NCI-H146 treated with DMSO at 0.1 percent for 48 hours (cell line): ENCODE measurements around the gene CDK1.
"Not testable (repeated sequence)": the region's sequence is repeated elsewhere in the genome, so short reads cannot be mapped to it uniquely, and the experiment has no call there.

ENCODE experiments used
- DNase-seq: peaks from one replicate; lab custom pipeline; 2025; ENCODE audit not compliant: unreplicated experiment; lab: John Stamatoyannopoulos, UW

The CDK1 gene

DNA sequence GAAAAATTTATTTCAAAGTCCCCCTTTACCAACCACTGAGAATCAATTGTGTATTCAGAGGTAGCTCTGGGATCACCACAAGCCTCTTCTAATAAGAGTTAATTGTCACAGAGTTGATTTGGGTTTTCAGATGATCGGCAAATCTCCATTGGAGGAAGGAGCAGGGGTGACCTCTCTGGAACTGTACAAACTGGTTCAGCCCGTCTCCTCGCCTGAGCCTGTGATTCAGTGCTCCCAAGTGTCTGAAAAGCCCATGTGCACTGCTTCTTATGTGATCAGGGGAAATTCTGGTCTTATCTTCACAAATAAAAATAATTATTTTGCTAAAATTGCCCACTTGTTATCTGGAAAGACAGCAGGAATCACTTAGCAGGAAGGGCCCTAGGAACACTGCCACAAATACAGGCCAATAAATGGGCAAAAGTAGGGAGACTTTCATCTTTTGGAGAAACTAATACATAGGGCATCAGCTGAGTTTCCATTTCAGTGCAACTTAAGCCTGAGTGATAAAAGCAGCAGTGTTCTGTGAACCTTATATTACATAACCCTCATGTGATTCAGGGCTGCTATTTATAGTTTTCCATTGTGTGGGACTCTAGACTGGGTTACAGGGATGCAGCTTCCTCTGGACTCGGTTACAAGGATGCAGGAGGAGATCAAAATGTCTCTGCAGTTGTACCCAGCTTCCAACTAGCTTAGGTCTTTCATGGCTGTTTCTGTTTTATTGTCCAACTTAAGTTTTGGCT is 32.3 kb downstream of the CDK1 start:
- DNase-seq, result no peak

DNA sequence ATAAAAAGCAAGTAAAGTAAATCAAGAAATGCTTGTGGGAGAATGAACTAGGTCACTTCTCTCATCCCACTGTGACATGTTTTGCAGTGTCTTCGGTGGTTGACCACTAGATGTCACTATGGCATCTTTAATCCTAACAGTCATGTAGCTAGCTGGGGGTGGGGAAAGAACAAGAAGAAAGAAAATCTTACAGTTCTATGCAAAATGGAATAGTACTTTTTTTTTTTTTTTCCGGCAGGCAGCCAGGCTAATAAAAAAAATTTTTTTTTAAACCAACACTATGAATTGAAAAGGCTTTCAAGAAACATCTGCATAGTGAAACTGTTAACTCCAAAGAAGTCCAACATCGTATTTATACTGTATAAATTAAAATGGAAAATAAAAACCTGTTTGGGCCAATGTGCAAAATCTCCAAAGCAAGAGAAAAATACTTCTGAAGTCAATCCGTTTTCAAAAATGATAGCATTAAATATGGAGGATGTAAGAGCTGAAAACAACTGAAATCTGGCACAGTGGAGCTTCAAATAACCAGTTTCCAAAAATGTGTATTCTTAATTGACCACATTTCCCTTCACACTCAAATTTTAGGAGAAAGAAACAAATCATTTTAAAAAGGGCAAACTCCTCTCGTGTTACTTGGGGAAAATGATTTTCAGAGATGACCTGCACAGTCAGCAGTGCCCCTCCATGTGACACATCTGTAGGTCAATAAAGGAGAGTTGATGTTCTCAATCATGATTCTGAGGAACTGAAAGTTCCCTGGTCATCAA is 38.5 kb downstream of the CDK1 start:
- peak; percentile 59 for DNase-seq

DNA sequence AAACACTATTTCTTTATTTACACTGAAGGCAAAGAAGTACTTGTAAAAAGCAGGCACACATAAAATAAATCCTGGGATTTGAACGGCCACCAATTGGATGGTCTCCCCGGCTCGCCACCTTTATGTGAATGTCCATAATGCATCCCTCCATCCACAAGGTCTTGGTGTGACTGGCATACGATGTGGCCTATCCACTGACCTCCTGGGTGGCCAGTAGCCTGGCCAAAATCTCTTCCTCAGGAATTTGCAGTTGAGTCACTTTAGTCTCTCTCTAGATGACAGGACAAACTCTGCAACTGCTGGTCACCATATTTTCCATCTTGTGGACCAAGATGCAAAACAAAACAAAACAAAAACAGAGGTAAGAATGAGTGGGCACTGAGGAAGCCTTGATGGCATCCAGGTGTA is 39.1 kb downstream of the CDK1 start:
- DNase-seq, result no peak

DNA sequence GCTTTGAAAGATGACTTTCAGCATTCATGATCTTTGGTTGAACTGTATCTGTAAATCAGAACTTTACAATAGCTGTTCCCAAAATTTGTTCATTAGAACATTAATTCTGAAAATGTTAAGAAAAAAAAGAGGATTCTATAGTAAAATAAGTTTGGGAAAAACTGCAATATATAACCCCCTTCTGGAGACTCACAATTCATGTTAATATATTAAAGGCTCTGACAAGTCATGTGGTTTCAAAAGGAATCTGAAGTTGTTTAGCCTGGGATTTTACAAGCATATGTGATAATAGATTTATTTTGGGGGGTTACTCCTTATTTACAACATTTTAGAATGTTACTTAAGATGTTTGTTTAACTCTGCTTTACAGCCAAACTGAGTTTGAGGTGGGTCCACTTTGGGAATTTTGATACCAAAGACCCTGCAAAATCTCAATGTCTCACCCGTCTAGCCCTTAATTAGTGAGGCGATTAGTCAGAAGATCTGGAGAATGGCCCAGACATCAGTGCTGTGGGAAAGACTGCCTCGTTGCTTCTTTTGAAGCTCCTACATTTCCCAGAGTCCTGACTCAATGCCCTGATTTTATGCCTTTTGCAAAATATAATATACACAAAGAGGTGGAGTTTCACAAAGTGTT is 40.0 kb downstream of the CDK1 start:
- DNase-seq, result no peak

DNA sequence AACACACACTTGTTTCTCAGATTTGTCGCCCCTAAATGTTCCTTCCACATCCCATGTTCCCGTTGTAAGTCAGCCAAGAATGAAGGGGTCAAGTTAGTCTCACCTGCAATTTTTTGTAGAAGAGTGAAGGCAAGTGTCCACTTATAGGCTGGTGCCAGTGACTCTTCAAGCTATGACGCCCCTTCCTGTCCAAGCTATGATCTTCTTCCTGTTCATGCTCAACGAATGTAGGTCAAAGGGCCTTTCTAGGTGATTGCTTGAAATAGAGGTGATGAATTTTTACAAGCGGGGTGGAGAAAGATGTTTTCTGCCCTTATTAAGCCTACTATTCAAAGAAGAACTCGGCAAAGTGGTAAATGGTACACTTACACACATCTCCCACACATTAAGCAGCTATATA is 41.0 kb downstream of the CDK1 start:
- DNase-seq, result no peak

DNA sequence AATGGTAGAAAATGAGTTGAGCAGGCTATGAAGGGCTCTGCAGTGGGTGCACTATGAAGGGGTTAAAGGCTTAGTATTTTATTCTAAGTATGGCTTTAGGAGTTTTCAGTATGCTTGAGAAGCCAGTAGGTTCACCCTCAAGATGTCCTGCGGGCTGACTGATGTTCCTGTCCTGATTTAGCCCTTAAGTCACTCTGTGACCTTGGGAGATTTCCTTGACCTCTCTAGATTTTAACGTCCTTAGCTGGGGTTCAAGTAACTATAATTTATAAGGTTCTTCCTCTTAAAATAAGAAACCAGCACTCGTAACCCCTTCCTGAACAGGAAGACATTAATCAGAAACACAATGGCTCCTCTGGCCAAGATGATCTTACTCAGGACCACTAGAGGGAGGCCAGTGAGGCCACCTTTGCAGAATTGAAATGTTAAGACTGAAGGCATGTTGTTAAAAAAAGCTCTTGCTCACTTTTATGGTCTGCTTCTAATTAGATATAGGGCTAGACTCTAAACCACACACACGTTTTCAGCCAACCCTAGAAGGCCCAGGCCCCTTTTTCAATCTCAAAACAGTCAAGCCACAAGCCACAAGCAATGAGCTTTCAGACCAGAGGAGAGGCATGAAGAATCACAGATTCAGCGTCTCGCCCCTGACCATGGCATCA is 41.9 kb downstream of the CDK1 start:
- DNase-seq, result no peak

DNA sequence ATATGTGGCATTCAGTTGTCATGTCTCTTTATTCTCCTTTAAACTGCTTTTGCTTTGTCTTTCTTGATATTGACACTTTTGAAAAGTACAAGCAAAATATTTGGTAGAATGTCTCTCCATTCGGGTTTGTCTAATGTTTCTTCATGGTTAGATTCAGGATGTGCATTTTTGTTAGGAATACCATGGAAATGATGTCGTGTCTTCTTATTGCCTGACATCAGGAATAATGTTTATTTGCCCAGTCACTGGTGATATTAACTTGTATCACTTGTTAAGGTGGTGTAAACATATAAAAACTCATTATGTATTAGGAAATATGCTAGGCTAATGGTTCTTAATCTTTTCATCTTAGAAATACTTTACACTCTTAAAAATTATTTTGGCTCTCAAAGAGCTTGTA is 43.4 kb downstream of the CDK1 start:
- DNase-seq, result no peak

DNA sequence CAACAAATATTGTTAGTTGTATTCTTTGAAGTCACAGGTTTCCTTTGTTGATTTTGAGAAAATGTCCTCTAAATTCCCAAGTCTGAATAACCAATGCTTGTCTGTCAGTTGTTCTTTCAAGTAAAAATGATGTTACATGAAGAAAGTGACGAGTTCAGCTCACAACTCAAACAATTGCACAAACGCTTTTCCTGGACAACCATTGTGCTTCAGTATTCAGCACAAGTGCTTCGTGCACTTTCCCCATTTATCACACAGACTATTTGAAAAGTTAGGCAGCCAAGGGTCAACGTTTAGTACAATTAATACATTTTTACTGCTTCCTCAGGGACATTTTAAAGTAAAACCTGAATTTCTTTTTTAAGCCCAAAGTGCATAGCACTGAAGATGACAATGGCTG is 44.5 kb downstream of the CDK1 start:
- DNase-seq, result no peak

DNA sequence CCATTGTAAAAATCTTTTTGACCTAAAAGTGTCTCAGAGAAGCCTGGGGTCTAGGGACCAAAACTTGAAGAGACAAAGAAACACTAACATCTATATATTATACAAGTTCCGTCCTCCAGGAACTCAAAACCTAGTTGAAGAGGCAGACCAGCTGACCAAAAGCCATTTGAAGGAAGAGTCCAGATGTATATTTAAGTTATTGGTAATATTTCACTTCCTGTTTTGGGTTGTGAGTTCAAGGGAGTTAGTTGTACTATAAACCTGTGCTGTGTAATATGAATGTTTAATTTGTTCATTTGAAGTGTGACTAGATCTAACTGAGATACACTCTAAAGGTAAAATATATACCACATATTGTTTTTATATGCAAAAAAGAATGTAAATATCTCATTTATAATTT is 45.0 kb downstream of the CDK1 start:
- DNase-seq, result no peak

DNA sequence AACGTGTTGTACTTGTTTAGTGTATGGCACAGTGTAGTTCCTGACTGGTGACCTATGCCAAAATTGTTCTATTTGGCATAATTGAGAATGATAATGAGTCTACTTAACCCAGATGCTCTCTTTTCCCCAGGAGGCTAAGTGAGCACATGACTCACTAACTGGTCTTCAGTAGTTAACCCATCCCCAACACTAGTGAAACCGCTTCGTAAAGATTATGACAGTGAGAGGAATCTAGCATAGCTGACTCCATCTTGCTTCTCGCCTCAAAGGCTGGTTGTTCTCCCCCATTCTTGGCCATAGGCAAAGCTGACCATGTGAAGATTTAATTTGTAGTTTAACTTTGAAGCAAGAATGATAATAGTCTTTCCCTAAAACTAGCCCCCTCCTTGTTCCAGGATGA is 47.2 kb downstream of the CDK1 start:
- no peak for DNase-seq

DNA sequence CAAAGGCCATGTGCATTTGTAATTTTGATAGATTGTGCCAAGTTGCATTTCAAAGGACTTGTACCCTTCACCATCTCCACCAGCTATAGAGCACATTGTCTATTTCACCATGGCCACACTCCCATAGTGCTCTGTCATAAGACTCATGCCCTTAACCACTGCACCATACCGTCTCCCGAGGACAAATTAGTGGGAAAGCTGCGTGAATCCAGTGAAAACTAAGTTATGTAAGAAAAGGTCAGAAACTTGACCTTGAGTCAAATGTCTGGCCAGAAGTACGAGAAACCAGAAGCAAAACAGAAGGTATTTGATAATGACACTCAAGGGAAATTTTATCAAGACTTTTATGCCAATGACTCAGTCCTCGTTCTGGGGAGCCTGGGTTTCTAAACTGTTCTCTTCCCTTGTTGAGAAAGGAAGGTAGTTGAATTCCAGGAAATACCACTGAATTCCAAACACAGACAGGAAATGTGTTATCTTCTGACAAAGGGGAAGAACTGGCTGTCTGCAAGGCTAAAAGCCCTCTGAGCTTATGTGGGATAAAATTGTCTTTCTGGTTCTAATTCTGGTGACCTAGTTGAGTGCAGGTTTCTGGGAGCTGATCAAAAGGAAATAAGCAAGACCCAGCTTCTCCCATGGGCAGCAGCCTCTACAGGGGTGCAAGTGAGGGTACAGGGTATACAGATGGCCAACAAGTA is 49.7 kb downstream of the CDK1 start:
- DNase-seq, result no peak

DNA sequence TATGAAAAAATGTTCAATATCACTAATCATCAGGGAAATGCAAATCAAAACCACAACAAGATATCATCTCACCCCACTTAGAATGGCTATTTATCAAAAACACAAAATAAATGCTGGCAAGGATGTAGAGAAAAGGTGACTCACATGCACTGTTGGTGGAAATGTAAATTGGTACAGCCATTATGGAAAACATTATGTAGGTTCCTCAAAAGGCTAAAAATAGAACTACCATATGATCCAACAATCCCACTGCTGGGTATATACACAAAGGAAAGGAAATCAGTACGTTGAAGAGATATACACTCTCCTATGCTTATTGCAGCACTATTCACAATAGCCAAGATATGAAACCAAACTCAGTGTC is 50.2 kb downstream of the CDK1 start:
- DNase-seq, result no peak

DNA sequence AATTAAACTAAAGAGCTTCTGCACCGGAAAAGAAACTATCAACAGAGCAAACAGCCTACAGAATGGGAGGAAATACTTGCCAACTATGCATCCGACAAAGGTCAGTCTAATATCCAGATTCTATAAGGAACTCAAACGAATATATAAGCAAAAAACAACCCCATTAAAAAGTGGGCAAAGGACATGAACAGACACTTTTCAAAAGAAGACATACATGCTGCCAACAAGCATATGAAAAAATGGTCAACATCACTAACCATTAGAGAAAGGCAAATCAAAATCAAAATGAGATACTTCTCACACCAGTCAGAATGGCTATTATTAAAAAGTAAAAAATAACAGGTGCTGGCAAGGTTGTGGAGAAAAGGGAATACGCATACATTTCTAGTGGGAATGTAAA is 53.9 kb downstream of the CDK1 start:
- DNase-seq, result not testable (repeated sequence)

DNA sequence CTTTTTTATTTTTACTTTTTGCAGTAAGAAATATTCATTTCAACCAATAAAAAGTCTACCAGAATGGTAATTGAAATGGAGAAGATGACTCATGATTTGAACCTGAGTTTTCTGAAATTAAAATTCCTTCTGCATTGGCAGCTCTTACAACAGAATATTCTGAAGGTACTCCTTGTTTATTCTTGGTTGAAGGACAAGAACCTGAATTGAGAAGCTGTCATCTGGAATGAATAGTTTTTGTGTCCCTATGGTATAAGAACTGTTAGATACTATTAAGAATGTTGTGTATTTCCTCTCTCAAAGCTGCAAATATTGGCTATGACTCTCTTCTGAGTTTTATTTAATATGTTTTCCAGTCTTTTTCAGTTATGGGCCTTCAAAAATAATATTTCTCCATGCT is 56.1 kb downstream of the CDK1 start:
- DNase-seq, result no peak

DNA sequence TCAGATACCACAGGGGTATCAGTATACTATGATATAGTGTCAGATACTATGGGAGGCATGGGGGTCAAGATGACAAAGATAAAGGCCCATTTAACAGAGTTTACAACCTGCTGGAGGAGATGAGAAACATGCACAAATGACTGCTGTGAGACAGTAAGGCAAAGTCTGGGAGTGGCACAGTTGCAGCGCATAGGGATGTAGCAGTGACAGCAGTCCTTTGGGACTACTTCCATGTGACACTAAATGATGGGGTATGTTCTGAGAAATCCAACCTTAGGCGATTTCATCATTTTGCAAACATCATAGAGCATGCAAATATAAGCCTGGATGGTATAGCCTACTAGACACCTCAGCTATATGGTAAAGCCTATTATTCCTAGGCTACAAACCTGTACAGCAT is 56.8 kb downstream of the CDK1 start:
- no peak for DNase-seq

DNA sequence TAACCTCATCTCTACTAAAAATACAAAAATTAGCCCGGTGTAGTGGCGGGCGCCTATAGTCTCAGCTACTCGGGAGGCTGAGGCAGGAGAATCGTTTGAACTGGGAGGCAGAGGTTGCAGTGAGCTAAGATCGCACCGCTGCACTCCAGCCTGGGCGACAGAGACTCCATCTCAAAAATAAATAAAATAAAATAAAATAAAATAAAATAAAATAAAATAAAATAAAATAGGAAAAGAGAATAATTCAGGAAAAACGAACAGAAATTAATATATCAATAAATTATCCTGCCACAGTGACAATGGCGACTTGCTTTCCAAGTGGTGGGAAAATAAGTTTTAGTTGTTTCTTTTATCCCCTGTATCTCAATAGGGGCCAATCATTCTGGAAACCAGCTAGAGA is 62.9 kb downstream of the CDK1 start:
- not testable (repeated sequence) for DNase-seq

DNA sequence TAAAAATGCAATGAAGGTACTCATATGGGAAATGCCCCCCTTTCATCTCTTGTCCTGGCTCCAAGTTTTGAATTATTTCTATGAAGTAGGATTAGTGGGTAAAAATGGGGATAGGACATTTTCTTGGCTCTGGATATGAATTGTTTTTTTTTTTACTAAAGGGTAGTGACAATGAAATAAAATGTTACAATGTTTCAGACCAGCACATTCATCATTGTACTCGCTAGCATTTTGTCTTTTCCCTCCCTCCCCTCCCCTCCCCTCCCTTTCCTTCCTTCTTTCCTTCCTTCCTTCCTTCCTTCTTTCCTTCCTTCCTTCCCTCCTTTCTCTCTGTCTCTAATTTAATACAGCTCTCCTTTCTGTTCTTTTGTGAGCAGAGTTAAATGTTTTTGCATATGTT is 64.4 kb downstream of the CDK1 start:
- DNase-seq, result no peak
